Epithelial cell of esophagus (primary cell): ENCODE measurements around the gene FABP3.

Experiments used
- DNase-seq: peaks from one replicate; pipeline ENCODE4 v3.0.0; 2010; ENCODE audit warnings: low read depth
- H3K4me3 ChIP-seq: 2 replicates; pipeline ENCODE4 v1.5.1; 2011; ENCODE audit warnings: mild to moderate bottlenecking, low read length, control low read depth
- TF ChIP-seq, protein P1 (sequence below): IDR thresholded peaks from 2 replicates; pipeline ENCODE4 v1.5.1; 2011; ENCODE audit warnings: low read depth, mild to moderate bottlenecking, low read length, control low read depth, inconsistent platforms; ENCODE audit not compliant: insufficient read depth; ENCODE audit errors: missing control alignments

FABP3 gene

GRCh38 chr1:31345635-31346034 is 27.2 kb downstream of the FABP3 start:
- H3K4me3 ChIP-seq, result no peak overlapping the region
- TF ChIP-seq, protein P1, sequence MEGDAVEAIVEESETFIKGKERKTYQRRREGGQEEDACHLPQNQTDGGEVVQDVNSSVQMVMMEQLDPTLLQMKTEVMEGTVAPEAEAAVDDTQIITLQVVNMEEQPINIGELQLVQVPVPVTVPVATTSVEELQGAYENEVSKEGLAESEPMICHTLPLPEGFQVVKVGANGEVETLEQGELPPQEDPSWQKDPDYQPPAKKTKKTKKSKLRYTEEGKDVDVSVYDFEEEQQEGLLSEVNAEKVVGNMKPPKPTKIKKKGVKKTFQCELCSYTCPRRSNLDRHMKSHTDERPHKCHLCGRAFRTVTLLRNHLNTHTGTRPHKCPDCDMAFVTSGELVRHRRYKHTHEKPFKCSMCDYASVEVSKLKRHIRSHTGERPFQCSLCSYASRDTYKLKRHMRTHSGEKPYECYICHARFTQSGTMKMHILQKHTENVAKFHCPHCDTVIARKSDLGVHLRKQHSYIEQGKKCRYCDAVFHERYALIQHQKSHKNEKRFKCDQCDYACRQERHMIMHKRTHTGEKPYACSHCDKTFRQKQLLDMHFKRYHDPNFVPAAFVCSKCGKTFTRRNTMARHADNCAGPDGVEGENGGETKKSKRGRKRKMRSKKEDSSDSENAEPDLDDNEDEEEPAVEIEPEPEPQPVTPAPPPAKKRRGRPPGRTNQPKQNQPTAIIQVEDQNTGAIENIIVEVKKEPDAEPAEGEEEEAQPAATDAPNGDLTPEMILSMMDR, result no peak
- no peak for DNase-seq

DNA sequence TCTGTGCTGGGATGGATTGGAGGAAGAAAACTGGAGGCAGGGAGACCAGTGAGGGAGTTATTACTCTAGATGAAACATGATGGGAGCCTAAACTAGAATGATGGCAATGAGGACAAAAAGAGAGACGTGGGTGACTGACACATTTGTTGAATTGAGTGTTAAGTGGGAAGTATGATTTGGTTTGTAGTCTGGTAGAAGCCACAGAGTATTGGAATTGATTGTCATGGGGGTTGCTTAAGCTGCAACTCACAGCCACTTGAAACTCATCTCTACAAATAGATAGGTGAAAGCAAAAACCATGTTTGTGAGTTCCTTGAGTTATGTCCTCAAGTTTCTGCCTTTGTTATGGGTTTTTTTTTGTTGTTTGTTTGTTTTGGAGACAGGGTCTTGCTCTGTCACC is 28.4 kb downstream of the FABP3 start:
- DNase-seq, result no peak
- TF ChIP-seq, protein P1, result no peak
- H3K4me3 ChIP-seq, result no peak overlapping the region

DNA sequence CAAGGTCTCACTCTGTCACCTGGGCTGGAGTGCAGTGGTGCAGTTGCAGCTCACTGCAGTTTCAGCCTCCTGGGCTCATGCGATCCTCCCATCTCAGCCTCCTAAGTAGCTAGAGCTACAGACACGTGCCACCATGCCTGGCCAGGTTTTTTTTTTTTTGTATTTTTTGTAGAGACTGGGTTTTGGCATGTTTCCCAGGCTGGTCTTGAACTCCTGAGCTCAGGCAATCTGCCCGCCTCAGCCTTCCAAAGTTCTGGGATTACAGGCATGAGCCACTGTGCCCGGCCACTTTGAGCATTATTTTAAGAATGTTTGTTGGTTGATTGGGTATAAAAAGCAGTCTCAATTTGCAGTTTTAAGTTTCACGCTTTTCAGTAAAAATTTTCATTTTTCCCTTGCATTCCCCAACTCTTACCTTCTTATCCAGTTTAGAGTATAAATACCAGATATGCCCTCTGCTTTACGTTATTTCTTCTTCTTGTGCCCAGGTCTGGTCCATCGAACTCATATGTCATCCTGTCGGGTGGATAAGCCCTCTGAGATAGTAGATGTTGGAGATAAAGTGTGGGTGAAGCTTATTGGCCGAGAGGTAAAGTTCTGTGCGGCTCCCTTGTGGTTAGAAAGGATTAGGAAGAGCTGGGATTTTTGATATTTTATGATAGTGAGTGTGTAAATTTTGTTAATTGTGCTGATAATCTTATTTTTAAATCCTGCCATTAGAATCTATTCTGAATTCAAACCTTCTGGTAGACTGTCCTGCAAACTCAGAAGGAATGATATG is 36.0 kb downstream of the FABP3 start:
- no peak for DNase-seq

GRCh38 chr1:31335007-31335406 is 37.9 kb downstream of the FABP3 start:
- TF ChIP-seq, protein P1, result peak; percentile 73
- peak; percentile 58 for DNase-seq
- H3K4me3 ChIP-seq, result no peak overlapping the region

More for the DNA sequence above, 36.0 kb downstream of the FABP3 start:
- TF ChIP-seq, protein P1, result no peak
- no peak overlapping the region for H3K4me3 ChIP-seq

DNA sequence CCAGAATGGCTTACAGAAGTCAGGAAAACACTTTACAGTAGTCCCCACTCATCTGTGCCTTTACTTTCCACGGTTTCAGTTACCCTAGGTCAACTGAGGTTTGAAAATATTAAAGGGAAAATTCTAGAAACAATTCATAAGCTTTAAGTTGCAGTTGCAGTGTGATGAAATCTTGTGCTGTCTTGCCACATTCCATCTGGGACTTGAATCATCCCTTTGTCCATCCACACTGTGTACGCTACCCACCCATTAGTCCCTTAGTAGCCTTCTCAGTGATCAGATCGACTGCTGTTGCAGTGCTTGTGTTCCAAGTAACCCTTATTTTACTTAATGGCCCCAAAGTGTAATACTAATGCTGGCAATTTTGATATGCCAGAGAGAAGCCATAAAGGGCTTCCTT is 45.5 kb downstream of the FABP3 start:
- no peak overlapping the region for H3K4me3 ChIP-seq
- peak; percentile 84 for DNase-seq
- TF ChIP-seq, protein P1, result no peak

DNA sequence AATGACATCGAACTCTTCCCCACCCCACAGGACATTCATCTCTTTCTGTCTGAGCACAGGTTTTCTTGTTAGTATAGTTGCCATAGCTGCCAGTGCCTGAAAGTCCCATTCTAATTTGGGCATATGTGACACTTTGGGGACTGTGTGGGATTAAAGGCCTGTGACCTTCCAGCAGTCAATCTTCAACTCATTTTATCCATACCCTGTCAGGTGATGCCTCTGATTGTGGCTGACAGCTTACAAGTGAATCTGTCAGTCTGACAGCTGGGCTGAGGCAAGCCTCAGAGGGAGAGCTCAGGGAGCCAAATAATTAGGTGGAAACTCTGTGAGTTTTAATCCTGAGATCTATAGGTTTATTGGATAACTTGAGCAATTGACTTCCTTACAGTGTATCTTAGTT is 46.4 kb downstream of the FABP3 start:
- no peak for DNase-seq
- TF ChIP-seq, protein P1, result no peak

DNA sequence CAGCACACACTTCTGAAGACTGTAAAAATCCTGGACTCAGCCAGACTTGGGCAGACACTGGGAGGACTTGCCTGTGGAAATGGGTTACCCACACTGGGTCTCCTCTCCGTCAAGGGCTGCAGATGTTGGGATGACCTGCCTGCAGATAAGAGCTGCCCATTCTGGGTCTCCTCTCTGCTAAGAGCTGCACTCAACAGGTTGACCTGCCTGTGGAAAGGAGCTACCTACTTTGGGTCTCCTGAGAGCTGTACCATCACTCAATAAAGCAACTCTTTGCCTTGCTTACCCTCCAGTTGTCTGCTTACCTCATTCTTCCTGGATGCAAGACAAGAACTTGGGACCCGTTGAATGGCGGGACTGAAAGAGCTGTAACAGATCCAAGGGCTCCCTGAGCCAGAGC is 47.9 kb downstream of the FABP3 start:
- no peak overlapping the region for H3K4me3 ChIP-seq
- TF ChIP-seq, protein P1, result no peak
- DNase-seq, result no peak

More for the DNA sequence above, 46.4 kb downstream of the FABP3 start:
- no peak overlapping the region for H3K4me3 ChIP-seq
